Measurements from ENCODE around the gene PDCD6IP.
A peak's percentile ranks its signal among the peaks of the same experiment; 100 is the strongest.
"Not testable (repeated sequence)": the region's sequence is repeated elsewhere in the genome, so short reads cannot be mapped to it uniquely, and the experiment has no call there.

PDCD6IP gene, protein sequence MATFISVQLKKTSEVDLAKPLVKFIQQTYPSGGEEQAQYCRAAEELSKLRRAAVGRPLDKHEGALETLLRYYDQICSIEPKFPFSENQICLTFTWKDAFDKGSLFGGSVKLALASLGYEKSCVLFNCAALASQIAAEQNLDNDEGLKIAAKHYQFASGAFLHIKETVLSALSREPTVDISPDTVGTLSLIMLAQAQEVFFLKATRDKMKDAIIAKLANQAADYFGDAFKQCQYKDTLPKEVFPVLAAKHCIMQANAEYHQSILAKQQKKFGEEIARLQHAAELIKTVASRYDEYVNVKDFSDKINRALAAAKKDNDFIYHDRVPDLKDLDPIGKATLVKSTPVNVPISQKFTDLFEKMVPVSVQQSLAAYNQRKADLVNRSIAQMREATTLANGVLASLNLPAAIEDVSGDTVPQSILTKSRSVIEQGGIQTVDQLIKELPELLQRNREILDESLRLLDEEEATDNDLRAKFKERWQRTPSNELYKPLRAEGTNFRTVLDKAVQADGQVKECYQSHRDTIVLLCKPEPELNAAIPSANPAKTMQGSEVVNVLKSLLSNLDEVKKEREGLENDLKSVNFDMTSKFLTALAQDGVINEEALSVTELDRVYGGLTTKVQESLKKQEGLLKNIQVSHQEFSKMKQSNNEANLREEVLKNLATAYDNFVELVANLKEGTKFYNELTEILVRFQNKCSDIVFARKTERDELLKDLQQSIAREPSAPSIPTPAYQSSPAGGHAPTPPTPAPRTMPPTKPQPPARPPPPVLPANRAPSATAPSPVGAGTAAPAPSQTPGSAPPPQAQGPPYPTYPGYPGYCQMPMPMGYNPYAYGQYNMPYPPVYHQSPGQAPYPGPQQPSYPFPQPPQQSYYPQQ
- total RNA-seq, result 184 to 197 reads per million in 2 donors

DNA sequence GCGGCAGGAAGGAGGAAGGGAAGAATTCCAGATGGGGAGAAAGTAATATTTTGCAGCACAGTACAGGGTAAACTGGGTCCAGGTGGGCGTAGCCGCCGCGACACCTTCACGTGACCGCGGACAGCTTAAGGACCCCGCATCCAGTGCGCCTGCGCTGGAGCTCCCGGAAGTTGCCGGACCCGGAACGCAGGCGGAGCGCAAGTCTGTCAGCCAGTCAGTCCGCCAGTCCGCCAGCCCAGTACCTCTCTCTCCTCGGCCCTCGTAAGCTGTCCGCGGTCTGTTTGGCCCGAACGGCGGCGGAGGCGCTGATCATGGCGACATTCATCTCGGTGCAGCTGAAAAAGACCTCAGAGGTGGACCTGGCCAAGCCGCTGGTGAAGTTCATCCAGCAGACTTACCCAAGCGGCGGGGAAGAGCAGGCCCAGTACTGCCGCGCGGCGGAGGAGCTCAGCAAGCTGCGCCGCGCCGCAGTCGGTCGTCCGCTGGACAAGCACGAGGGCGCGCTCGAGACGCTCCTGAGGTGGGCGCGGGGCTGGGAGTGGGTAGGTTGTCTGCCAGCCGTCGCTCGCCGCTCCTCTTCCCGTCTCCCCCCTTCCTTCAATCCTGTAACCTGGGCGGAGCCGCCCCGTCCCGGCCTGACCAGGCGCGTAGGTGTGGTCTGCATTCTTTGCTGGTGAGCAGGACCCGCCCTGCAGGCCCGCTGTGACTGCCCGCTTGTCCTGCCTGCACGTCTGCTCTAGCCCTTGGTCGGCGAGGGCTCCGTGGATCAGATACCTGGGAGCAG lies at the start of gene PDCD6IP:
TSS of gene PDCD6IP (plus strand) at position 213 of the 784 bp plus-strand sequence. CDS start at position 312, 99 bp downstream.
- DNase-seq, result peak; percentile 83

DNA sequence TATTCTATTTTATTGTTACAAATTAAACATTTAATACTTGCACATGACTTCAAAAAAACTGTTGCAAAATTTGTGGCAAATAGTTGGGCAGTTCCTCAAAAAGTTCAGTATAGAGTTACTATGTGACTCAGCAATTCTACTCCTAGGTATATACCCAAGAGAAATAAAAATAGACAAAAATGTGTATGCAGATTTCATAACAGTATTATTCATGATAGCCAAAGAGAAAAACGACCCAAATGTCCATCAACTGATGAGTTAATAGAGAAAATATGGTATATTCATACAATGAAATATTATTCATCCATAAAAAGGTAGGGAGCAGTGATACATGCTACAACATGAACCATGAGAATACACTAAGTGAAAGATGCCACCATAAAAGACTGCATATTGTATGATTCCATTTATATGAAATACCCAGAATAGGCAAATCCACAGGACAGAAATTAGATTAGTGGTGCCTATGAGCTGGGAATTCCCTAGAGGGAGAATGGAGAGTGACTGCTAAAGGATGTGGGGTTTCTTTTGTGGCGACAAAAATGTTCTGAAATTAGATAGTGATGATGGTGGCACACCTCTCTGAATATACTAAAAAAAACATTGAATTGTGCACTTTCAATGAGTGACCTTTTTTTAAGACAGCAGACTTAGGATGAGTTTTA lies 48.8 kb upstream of the PDCD6IP start:
- no peak for DNase-seq

DNA sequence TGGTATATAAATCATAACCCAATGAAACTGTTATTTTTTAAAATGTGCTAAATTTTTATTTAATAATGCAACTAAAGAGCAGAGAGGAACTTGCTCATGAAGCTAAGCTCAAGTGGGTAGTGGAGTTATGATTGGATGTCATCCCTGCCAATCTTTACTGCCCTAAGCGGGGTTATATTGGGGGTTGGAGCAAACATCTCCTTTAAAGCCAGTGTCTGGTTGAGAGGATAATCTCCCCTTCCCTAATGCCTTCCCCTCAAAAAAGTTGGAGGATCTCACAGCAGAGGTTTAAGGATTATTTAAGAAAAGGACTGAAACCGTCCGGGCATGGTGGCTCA lies 48.2 kb upstream of the PDCD6IP start:
- no peak for DNase-seq

DNA sequence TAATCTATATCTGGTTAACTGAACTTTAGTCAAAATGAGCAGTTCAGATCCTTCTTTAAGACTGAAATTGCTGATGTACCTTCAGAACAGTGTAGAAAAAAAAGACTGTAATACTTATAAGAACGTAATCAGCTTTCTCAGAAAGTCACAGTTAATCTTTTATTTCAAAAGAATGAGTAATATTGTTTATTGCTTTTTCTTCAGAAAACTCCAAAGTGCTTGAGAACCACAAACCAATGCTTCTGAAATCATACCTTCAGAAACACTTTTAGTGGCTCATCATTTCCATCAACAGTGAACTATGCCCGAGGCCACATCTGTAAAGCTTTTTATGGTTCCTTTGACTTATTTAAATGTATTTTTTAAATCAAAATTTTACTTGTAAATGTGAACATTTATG lies 47.1 kb upstream of the PDCD6IP start:
- DNase-seq, result no peak

DNA sequence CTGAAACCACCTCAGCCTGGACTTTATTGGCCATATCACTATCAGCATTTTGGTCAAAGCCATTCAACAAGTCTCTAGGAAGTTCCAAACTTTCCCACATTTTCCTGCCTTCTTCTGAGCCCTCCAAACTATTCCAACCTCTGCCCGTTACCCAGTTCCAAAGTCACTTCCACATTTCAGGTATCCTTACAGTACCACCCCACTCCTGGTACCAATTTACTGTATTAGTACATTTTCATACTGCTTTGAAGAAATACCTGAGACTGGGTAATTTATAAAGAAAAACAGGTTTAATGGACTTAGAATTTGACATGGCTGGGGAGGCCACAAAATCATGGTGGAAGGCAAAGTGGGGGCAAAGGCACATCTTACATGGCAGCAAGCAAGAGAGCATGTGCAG lies 44.0 kb upstream of the PDCD6IP start:
- DNase-seq, result not testable (repeated sequence)

DNA sequence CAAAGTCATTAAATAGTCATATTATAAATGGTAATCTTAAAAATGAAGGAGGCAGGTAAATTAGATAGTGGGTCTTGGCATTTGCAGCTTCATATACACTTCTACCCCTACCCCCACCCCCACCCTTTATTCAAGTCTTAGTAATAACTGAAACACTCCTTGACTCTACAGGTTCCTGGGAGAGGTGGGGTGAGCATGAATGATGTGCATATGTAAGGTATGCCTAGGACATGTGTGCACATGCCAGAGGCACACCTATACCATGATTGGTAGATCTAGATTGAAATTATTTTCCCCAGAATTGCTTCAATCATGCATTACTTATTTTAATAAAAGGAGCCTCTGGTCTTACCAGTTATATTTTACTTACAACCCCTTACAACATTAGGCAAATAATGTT lies 40.1 kb upstream of the PDCD6IP start:
- DNase-seq, result no peak

DNA sequence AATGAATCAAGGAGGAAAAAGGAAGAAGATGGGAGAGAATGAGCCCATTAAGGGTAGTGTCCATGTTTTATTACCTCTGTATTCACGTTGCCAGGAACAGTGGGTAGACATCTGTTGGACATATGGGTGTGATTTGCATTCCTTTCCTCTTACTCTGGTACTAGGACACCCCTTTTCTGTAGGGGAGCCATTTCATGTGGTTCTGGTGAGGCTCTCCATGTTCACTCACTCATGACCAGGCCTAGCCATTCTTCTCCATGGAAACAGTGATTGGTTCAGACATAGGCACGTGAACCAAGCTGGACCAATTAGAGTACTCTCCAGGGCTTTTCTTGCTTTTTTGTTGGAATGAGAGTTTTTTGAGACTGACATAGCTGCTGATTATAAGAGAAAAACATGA lies 39.6 kb upstream of the PDCD6IP start:
- no peak for DNase-seq

DNA sequence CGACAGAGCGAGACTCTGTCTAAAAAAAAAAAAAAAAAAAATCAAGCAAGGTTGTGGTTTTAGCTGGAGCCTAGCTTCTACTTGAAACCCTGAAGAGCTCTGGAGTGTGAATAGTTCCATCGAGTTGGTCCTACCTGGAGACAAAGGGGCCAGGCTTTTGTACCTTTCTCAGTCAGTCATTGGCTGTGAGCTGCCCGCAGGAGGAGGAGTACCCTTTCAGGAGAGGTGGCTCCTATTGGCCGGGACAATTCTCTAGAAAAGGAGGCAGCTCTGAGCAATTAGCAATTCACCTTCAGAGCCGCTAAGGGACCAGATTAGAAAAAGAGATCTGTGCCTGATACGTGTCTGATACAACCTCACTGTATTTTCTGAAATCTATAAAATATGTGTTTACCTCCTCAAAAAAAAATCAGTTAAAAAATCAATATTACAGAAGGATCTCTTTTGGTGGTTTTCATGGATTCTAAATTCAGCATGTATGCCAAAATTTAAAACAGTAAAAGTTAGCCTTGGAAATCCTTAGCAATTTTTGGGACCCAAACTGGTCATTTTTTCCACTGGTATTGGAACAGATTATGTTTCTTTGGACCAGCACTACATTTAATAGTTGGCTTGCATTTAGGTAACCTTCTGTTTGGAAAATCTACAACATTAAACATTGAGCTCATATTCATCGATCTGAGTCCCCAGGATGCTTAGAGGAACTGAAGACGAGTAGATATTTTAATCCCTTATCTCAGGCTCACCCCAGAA lies 29.7 kb upstream of the PDCD6IP start:
- DNase-seq, result no peak

DNA sequence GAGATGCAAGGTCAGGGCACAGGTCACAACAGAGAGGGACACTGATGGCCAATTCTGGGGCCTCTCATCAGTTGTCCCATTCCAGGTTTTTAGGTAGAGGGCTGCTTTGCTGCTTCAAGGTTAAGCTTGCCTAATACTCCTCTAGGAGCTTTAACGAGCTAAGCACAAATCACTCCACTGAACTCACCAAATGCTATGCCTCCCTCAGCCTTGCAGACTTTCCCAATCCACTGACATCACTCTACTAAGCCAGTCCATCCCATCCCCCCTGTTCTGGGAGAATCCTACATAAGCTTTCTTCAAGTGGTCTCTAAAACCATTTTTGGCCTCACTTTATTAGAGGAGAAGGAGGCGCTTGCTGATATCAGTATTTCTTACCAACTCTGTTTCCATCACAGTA lies 24.8 kb upstream of the PDCD6IP start:
- no peak for DNase-seq

DNA sequence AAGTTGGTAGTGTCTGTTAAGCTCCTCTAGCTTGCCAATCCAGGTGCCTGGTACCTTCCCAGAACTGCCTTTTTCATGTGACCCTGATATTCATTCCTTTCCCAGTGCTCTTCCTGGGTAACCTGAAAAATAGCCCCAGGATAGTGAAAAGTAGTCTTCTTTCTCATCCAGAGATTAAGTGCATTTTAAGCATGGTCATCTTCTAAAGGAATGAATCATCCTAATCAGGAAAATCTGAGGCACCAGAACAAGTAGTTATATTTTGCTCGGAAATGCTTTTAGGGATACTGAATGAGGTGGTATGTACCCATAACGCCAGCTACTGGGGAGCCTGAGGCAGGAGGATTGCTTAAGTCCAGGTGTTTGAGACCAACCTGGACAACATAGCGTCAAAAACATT lies 23.1 kb upstream of the PDCD6IP start:
- DNase-seq, result no peak

DNA sequence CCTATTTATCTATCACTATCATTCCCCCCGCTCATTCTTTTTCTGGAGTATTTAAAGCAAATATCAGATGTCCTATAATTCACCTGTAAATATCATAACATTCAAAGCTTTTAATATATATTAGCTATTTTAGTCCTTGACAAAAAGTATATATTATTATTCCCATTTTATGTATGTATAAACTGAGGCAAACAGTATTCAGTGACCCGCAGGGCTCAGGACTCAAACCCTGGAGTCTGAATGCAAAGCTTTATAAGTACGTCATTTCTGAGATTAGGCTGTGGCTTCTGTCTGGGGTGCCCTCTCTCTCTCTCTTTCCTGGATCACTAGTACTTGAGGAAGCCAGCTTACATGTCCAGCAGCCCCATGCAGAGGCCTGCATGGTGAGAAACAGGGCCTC lies 20.4 kb upstream of the PDCD6IP start:
- no peak for DNase-seq

DNA sequence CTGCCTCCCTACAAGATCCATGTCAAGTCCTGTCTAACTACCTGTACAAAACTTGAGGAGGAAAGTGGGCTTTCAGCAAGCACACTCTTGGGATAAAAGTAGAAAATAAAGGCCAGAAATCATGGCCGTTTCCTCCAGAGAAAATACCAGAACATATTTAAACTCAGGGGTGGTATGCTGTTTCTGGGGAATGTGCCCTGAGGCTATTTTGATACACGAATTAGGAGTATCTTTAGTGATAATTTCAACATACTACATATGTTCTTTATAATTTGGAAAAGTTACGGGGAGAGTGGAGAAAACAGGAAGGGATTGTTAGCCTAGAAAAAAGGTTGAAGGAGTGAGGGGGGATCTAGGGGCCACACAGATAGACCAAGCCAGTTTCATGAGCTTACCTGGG lies 18.7 kb upstream of the PDCD6IP start:
- DNase-seq, result no peak

DNA sequence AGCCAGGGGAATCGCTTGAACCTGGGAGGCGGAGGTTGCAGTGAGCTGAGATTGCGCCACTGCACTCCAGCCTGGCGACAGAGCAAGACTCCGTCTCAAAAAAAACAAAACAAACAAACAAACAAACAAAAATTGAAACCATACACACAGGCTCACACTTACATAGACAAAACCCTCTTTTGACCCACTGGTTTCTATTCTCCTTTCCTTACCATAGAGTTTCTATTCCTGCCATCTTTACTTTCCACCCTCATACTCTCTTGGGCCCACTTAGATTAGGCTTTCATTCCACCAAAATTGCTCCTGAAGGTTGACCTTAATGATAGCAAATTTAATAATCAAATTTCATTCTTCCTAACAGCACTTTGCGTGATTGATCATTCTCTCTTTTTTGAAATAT lies 17.0 kb upstream of the PDCD6IP start:
- not testable (repeated sequence) for DNase-seq

DNA sequence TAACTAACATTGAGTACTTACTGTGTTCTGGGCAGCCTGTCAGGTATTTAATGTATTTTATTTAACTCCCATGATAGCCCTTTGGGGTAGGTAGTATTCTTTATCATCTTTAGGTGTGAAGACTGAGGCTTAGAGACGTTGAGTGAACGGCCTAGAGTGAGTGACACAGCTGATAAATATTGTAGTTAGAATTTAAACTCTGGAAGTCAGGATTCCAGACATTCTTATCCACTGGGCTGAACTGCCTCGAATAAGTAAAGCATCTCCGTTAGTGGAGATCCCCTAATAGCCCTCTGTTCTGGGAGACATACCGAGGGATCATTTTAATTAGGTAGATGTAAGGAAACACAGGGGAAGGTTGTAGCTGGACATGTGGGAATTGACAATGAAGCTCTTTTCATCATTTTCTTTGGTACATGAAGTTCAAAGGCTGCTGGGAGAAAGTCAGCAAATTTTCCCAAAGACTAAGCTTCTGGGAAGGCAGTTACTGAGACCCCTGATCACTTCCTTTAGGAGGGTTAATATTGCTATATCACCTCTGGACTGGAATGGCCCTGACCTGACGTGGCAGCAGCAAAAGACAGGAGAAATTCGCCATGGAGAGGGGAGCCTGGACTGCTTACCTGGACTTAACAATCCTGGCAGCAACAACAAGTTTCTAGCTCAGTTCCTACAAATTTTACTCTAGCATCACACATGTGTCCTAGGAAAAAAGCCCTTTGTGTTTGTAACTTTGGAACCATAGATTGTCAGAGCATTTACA lies 11.7 kb upstream of the PDCD6IP start:
- no peak for DNase-seq

DNA sequence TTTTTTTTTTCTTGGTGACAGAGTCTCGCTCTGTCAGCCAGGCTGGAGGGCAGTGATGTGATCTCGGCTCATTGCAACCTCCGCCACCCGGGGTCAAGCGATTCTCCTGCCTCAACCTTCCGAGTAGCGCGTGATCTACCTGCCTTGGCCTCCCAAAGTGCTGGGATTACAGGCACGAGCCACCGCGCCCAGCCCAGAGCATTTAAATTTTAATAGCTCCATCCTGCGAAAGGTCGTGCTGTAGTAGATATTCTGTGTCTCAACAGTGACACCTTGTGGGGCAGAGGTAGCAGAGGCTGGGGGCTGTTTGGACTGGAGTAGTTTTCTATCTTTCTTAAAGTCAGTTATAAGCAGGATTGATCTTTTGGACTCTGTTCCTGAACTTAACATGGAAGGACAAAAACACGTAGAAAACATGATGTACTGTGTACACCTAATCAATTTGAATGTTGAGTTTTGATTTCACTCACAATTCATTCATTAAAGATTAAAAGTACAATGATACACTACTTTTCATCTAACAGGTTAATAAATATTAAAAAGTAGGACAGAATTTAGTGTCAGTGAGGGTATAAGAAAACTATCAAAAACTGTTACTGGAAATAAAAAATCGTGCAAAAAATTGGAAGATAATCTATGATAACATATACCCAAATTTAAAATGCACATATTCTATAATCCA lies 11.0 kb upstream of the PDCD6IP start:
- no peak for DNase-seq

DNA sequence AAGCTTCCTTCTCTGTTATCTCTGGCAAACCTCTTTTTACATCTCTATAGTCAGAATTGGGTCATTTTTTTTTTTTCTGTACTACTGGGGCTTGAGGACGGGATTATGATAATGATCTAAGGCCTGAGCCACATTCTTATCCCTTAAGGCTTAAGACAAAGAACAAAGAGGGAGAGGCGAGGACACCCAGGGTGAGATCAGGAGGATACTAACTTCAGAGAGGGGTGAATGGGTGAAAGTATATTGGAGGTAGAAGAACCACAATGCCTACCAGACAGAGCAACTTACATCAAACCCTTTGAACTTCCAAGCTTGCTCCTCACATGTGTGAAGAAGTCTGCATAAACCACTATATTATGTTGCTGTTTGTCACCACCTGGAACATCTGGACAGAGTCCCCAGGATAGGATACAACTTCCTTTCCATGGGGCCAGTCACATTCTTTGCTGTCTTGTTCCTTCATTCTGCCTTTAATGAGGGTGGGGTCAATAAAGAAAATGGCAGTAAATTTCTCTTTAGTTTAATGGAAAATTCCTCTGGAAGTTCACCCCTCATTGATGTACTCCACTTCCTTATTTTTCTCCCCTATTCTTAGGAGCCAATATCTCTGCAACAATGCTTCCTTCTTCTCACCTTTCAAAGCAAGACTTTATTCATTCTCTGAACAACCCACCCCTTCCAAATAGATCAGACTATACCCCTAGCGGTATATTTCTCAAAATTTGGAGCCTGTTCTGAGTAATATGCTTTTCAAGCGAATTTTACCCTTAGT lies 9.1 kb upstream of the PDCD6IP start:
- no peak for DNase-seq

DNA sequence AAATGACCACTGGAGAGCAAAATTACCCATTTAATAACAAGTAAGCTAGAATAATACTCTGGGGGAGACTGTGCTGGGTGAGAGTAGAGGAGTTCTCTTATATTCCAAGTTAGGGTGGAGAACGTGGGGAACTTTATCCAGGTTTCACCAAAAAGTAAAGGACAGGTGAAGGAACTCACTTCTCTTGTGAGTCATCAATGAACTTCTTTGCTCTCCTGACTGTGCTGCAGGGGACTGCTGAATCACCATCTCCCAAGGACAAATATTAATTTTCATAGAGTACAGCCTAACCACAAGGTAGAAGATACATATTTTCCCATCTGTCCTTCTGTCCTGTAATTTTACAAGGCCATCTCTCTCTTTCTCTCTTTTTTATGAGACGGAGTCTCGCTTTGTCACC lies 8.3 kb upstream of the PDCD6IP start:
- no peak for DNase-seq

DNA sequence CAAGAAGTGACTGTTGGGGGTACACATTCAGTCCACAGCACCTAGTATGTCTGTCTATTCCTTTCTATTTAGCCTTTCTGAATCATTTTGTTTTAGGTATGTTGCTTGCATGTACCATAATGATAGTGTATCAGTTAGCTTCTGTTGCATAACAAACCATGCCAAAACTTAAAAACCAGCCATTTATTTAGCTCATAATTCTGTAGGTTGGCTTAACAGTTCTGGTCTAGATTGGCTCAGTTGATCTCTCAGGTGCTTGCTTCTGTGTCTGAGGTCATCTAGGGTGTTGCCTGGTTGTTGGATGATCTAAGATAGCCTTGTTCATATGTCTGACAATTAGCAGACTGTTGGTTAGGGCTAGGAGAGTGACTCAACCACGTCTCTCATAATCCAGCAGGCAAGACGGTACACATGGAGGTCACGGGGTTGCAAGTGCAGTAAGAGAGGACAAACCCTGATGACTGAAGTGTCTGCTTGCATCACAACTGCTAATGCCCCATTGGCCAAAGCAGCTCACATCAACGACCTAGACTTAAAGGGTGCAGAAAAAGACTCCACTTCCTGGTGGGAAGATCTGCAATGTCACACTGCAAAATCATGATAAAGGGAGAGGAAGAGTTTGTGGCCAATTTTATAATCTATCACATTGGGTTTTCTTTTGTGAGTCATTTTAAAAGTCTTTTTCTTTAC lies 6.8 kb upstream of the PDCD6IP start:
- DNase-seq, result no peak

Measured in activated gamma-delta T cell (primary cell).